HepG2 (cell line): ENCODE data around the gene P3R3URF. TPM values are rescaled to one million over a fixed set of nuclear protein-coding genes. Genes with fewer than 3 reads are reported as not detected.

ENCODE experiments used
- CBX1 ChIP-seq: IDR thresholded peaks from one replicate; pipeline ENCODE4 v1.6.1; 2016; ENCODE audit warnings: antibody characterized with exemption, low read depth
- CCDC6 ChIP-seq: sonication (generic); formaldehyde crosslinking; IDR thresholded peaks from 2 replicates; pipeline ENCODE4 v1.8.1; 2022; ENCODE audit warnings: mild to moderate bottlenecking, missing genetic modification reagents, moderate library complexity
- DR1 ChIP-seq: sonication (generic); formaldehyde crosslinking; IDR thresholded peaks from 2 replicates; pipeline ENCODE4 v1.8.0; 2021; ENCODE audit warnings: mild to moderate bottlenecking, missing genetic modification reagents, inconsistent platforms
- EHMT2 ChIP-seq: fragments of 200-600 bp; sonication (generic); IDR thresholded peaks from 2 replicates; pipeline ENCODE4 v1.7.0; 2017; ENCODE audit warnings: antibody characterized with exemption, low read depth, low read length, borderline replicate concordance
- ELF3 ChIP-seq: IDR thresholded peaks from 2 replicates; pipeline ENCODE4 v1.6.1; 2016; ENCODE audit warnings: missing genetic modification reagents, missing compliant biosample characterization
- FOXM1 ChIP-seq: sonication (generic); formaldehyde crosslinking; IDR thresholded peaks from 2 replicates; pipeline ENCODE4 v1.5.0; 2020; ENCODE audit warnings: missing genetic modification reagents
- HMG20A ChIP-seq: IDR thresholded peaks from 2 replicates; pipeline ENCODE4 v1.6.1; 2016; ENCODE audit warnings: borderline replicate concordance
- KDM1A ChIP-seq: IDR thresholded peaks from 2 replicates; pipeline ENCODE4 v1.6.1; 2016; ENCODE audit warnings: missing compliant biosample characterization
- KLF9 ChIP-seq: IDR thresholded peaks from 2 replicates; pipeline ENCODE4 v1.6.1; 2016; ENCODE audit warnings: low read depth
- LCORL ChIP-seq, 2 experiments: fragments of 450-650 bp in 1 of 2; sonication (generic) in 1 of 2; formaldehyde crosslinking in 1 of 2; IDR thresholded peaks; 2 replicates each; pipeline versions ENCODE4 v1.5.0 to v1.6.1; 2017 to 2020; ENCODE audit warnings: antibody characterized with exemption in 1 of 2, missing genetic modification reagents in 1 of 2
- MAFG ChIP-seq: sonication (generic); formaldehyde crosslinking; IDR thresholded peaks from 2 replicates; pipeline ENCODE4 v1.5.1; 2020; ENCODE audit warnings: mild to moderate bottlenecking, missing genetic modification reagents
- MYC ChIP-seq: sonication (generic); formaldehyde crosslinking; IDR thresholded peaks from 2 replicates; pipeline ENCODE4 v1.9.0; 2021; ENCODE audit warnings: missing genetic modification reagents, borderline replicate concordance
- MYNN ChIP-seq: sonication (generic); formaldehyde crosslinking; IDR thresholded peaks from 2 replicates; pipeline ENCODE4 v1.4.0; 2020; ENCODE audit warnings: mild to moderate bottlenecking, low read depth, missing genetic modification reagents
- RARA ChIP-seq: IDR thresholded peaks from 2 replicates; pipeline ENCODE4 v1.6.1; 2016; ENCODE audit warnings: missing genetic modification reagents, missing compliant biosample characterization
- RCOR2 ChIP-seq: IDR thresholded peaks from 2 replicates; pipeline ENCODE4 v1.6.1; 2016; ENCODE audit warnings: missing biosample characterization, missing genetic modification reagents
- SATB2 ChIP-seq: sonication (generic); formaldehyde crosslinking; IDR thresholded peaks from 2 replicates; pipeline ENCODE4 v1.5.0; 2020; ENCODE audit warnings: missing genetic modification reagents
- TBL1XR1 ChIP-seq: fragments of 150-350 bp; IDR thresholded peaks from 2 replicates; pipeline ENCODE4 v1.6.1; 2014; ENCODE audit warnings: borderline replicate concordance, low read length; ENCODE audit not compliant: partially characterized antibody
- TEAD2 ChIP-seq: sonication (generic); formaldehyde crosslinking; IDR thresholded peaks from 2 replicates; pipeline ENCODE4 v1.9.0; 2021; ENCODE audit warnings: missing genetic modification reagents
- TEAD3 ChIP-seq: optimal IDR thresholded peaks from 2 replicates; pipeline ENCODE3; 2016; ENCODE audit warnings: borderline replicate concordance
- TRIM24 ChIP-seq: sonication (generic); formaldehyde crosslinking; IDR thresholded peaks from 2 replicates; pipeline ENCODE4 v1.8.0; 2022; ENCODE audit warnings: mild to moderate bottlenecking, missing genetic modification reagents
- ZBTB7A ChIP-seq: sonication (generic); formaldehyde crosslinking; IDR thresholded peaks from 2 replicates; pipeline ENCODE4 v1.8.0; 2022; ENCODE audit warnings: mild to moderate bottlenecking, missing genetic modification reagents
- ZBTB7B ChIP-seq: sonication (generic); formaldehyde crosslinking; IDR thresholded peaks from 2 replicates; pipeline ENCODE4 v1.4.0; 2020; ENCODE audit warnings: missing genetic modification reagents
- ZNF124 ChIP-seq: sonication (generic); formaldehyde crosslinking; IDR thresholded peaks from 2 replicates; pipeline ENCODE4 v1.4.0; 2020; ENCODE audit warnings: missing genetic modification reagents
- ZNF615 ChIP-seq: sonication (generic); formaldehyde crosslinking; IDR thresholded peaks from 2 replicates; pipeline ENCODE4 v1.5.0; 2020; ENCODE audit warnings: mild to moderate bottlenecking, missing genetic modification reagents, borderline replicate concordance
- ZNF768 ChIP-seq: sonication (generic); formaldehyde crosslinking; IDR thresholded peaks from 2 replicates; pipeline ENCODE4 v1.4.0; 2020; ENCODE audit warnings: missing genetic modification reagents
- ZNF782 ChIP-seq: sonication (generic); formaldehyde crosslinking; IDR thresholded peaks from 2 replicates; pipeline ENCODE4 v1.4.0; 2020; ENCODE audit warnings: missing genetic modification reagents, mild to moderate bottlenecking, borderline replicate concordance
- ZNF816 ChIP-seq: sonication (generic); formaldehyde crosslinking; IDR thresholded peaks from 2 replicates; pipeline ENCODE4 v1.8.0; 2022; ENCODE audit warnings: missing genetic modification reagents, mild to moderate bottlenecking, borderline replicate concordance
- polyA plus RNA-seq, 8 experiments: library from polyadenylated mRNA; depleted of rRNA in 3 of 8; stranded (reverse) in 7 of 8; unstranded in 1 of 8; fragments of >200 nt; fragmentation: Illumina TruSeq in 4 of 8; extraction: Trizol in 4 of 8; gene quantifications; 2 replicates each; pipeline versions ENCODE4 v1.2.1 to v1.2.3, GENCODE V29; 2011 to 2016; ENCODE audit warnings: low read depth in 4 of 8, missing spikeins in 1 of 8, mixed read lengths in 1 of 8; ENCODE audit not compliant: insufficient read depth in 1 of 8
- total RNA-seq, 5 experiments: library from RNA; depleted of rRNA; stranded (reverse); fragments of >200 nt; fragmentation: Illumina TruSeq; extraction: Trizol; gene quantifications; 2 replicates each; pipeline ENCODE4 v1.2.3, GENCODE V29; 2016; ENCODE audit warnings: low read depth in 1 of 5
- TF ChIP-seq, protein P1 (sequence below): sonication (generic); formaldehyde crosslinking; IDR thresholded peaks from 2 replicates; pipeline ENCODE4 v1.4.0; 2020; ENCODE audit warnings: mild to moderate bottlenecking, low read depth, missing genetic modification reagents
- TF ChIP-seq, protein P2 (sequence below): IDR thresholded peaks from 2 replicates; pipeline ENCODE4 v1.6.1; 2016; ENCODE audit warnings: missing compliant biosample characterization, missing genetic modification reagents, borderline replicate concordance
- TF ChIP-seq, protein P3 (sequence below): sonication (generic); formaldehyde crosslinking; IDR thresholded peaks from 2 replicates; pipeline ENCODE4 v1.8.0; 2022; ENCODE audit warnings: missing genetic modification reagents, mild to moderate bottlenecking, inconsistent platforms, borderline replicate concordance

P3R3URF gene
- total and polyA plus RNA-seq, 2 of the 13 experiments (the other 11 are each of a cell fraction or from before 2014, with no cell fraction given): not detected

DNA sequence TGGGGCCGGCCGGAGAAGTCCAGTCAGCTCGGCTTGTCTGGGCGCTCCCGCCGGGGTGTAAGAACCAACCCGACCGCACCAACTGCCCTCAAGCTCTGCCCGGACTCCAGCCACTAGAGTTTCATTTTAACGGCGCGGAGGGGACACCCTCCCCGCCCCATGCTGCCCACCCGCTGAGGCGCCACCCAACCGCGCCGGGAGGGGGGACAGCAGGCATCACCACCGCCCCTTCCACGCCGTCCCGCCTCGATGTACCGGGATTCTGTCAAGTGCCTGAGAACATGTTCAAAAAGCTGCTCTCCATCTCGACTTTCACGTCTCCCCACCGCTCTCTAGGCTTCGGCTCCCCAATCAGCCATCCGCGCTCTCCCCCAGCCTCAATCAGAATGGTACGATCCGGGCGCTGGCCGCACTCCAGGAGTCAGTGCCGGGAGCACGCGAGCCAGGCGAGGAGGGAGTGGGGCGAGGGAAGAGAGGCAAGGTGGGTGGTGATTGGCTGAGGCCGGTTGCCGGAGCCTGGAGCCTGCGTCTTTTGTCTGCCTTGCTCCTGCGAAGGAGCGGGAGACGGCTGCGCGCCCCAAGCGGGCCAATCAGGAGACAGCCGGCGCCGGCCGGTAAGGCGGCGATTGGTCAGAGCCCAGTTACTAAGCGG, 43.6 kb downstream of the P3R3URF start, which contains the start of gene PIK3R3 (continued):
- no peak for TF ChIP-seq TRIM24 (CRISPR knock-in tag)
- TF ChIP-seq, protein P1, sequence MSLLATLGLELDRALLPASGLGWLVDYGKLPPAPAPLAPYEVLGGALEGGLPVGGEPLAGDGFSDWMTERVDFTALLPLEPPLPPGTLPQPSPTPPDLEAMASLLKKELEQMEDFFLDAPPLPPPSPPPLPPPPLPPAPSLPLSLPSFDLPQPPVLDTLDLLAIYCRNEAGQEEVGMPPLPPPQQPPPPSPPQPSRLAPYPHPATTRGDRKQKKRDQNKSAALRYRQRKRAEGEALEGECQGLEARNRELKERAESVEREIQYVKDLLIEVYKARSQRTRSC (CRISPR knock-in tag): 0 out of 2 replicates have a peak, but pooled peaks have one; percentile 37
- peak; percentile 86; the same call in 1 of the 2 replicates for TF ChIP-seq MYNN (CRISPR knock-in tag)
- TF ChIP-seq ZNF124: peak; percentile 70; the same call in 1 of the 2 replicates
- TF ChIP-seq TEAD3 (CRISPR knock-in tag): peak; percentile 87
- TF ChIP-seq ZBTB7B (CRISPR knock-in tag): peak; percentile 87
- TF ChIP-seq ELF3: peak; percentile 74; the same call in 1 of the 2 replicates
- peak; percentile 50; the same call in 1 of the 2 replicates for TF ChIP-seq ZNF768 (CRISPR knock-in tag)
- TF ChIP-seq RCOR2 (CRISPR knock-in tag): no peak
- TF ChIP-seq MAFG: no peak
- peak; percentile 91 for TF ChIP-seq DR1
- TF ChIP-seq CBX1: peak; percentile 57
- TF ChIP-seq, protein P2, sequence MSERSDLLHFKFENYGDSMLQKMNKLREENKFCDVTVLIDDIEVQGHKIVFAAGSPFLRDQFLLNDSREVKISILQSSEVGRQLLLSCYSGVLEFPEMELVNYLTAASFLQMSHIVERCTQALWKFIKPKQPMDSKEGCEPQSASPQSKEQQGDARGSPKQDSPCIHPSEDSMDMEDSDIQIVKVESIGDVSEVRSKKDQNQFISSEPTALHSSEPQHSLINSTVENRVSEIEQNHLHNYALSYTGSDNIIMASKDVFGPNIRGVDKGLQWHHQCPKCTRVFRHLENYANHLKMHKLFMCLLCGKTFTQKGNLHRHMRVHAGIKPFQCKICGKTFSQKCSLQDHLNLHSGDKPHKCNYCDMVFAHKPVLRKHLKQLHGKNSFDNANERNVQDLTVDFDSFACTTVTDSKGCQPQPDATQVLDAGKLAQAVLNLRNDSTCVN (CRISPR knock-in tag): peak; percentile 91
- peak; percentile 87 for TF ChIP-seq MYC (CRISPR knock-in tag)
- peak; percentile 67 for TF ChIP-seq ZNF782 (CRISPR knock-in tag)
- peak; percentile 95 for TF ChIP-seq TEAD2
- TF ChIP-seq TBL1XR1: no peak
- TF ChIP-seq LCORL (IDR thresholded peaks at IDR 0.05): no peak
- peak; percentile 84 for TF ChIP-seq LCORL (CRISPR knock-in tag; IDR thresholded peaks at IDR 0.05)
- TF ChIP-seq SATB2 (CRISPR knock-in tag): peak; percentile 97; the same call in 1 of the 2 replicates
- TF ChIP-seq RARA (CRISPR knock-in tag): peak; percentile 69
- peak; percentile 95 for TF ChIP-seq ZNF816 (CRISPR knock-in tag)
- no peak for TF ChIP-seq HMG20A
- no peak for TF ChIP-seq EHMT2
- TF ChIP-seq ZBTB7A (CRISPR knock-in tag): peak; percentile 89
- TF ChIP-seq KDM1A (CRISPR knock-in tag): peak; percentile 47; the same call in 1 of the 2 replicates
- TF ChIP-seq KLF9: peak; percentile 98
- peak; percentile 94; the same call in 1 of the 2 replicates for TF ChIP-seq ZNF615 (CRISPR knock-in tag)
- TF ChIP-seq, protein P3, sequence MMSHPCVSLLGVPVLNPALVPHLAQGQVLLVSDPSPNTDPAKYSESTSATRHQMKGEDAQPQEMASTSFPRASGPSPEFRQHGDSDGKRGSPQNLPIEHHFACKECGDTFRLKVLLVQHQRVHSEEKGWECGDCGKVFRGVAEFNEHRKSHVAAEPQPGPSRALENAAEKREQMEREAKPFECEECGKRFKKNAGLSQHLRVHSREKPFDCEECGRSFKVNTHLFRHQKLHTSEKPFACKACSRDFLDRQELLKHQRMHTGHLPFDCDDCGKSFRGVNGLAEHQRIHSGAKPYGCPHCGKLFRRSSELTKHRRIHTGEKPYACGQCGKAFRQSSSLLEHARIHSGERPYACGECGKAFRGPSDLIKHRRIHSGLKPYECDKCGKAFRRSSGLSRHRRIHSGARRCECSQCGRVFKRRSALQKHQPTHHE: peak; percentile 93; the same call in 1 of the 2 replicates
- TF ChIP-seq FOXM1 (CRISPR knock-in tag): peak; percentile 91
- peak; percentile 99 for TF ChIP-seq CCDC6 (CRISPR knock-in tag)
